ENCODE results near the gene TFR2. TPM values are rescaled to one million over a fixed set of nuclear protein-coding genes. Genes with fewer than 3 reads are reported as not detected.

The TFR2 gene
- total RNA-seq, 1 donor, result under 0.01 TPM

DNA sequence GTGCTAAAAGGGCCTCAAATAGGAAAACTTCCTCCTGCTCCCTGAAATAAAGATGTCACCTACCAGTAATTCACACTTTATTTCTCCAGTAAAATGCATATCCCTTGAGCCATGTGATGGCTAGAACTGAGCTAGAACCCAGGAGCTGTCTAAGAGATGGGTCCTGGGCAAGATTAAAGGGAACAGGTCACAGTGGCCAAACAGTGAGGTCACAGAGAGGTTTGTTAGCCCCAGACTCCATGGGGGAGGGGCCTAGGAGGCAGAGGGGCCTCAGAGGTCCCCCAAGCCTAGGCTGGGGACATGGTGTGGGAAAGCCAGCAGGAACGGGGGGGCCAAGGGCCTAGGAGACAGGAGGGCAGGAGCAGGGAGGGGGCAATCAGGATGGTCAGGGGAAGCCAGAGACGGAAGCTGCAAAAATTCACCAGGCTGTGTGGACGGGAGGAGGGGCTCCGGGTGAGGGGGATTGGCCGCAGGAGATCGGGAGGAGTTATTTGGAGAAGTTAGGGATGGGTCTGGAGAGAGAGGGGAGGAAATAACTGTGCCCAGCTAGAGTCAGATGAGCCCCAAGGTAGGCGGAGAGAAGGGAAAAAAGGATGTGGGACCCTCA is 51.9 kb downstream of the TFR2 start:
- H3K79me2 ChIP-seq (ENCODE audit: insufficient read depth, low read length), result peaks cover 14% of the 10 kb centered on the region
- TF ChIP-seq, protein P1, sequence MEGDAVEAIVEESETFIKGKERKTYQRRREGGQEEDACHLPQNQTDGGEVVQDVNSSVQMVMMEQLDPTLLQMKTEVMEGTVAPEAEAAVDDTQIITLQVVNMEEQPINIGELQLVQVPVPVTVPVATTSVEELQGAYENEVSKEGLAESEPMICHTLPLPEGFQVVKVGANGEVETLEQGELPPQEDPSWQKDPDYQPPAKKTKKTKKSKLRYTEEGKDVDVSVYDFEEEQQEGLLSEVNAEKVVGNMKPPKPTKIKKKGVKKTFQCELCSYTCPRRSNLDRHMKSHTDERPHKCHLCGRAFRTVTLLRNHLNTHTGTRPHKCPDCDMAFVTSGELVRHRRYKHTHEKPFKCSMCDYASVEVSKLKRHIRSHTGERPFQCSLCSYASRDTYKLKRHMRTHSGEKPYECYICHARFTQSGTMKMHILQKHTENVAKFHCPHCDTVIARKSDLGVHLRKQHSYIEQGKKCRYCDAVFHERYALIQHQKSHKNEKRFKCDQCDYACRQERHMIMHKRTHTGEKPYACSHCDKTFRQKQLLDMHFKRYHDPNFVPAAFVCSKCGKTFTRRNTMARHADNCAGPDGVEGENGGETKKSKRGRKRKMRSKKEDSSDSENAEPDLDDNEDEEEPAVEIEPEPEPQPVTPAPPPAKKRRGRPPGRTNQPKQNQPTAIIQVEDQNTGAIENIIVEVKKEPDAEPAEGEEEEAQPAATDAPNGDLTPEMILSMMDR (IDR thresholded peaks at IDR 0.05; ENCODE audit: extremely low read depth, low read depth, low read length), result no peak
- no peak overlapping the region for H3K27ac ChIP-seq (ENCODE audit: low read depth, low read length)
- no peak overlapping the region for H3K4me3 ChIP-seq (ENCODE audit: insufficient read depth, low read length)
- H3K4me2 ChIP-seq (ENCODE audit: insufficient read depth, low read length), result peak overlapping the region; percentile 58
- H3K4me1 ChIP-seq (ENCODE audit: insufficient read depth, low read length), result peaks cover 17% of the 10 kb centered on the region
- no peak overlapping the region for H2AFZ ChIP-seq (ENCODE audit: low read length)
- H3K36me3 ChIP-seq (ENCODE audit: insufficient read depth, low read length), result no peaks in the 10 kb centered on the region
- peak; percentile 69 for DNase-seq (ENCODE audit: insufficient read length, low spot score, missing footprints)
- H4K20me1 ChIP-seq (ENCODE audit: insufficient read depth, low read length), result peaks cover 11% of the 10 kb centered on the region
- no peaks in the 10 kb centered on the region for H3K9me3 ChIP-seq (ENCODE audit: low read depth, low read length)
- no peaks in the 10 kb centered on the region for H3K27me3 ChIP-seq (ENCODE audit: insufficient read depth, low read length)

GRCh38 chr7:100588438-100588837 is 52.9 kb downstream of the TFR2 start:
- DNase-seq (ENCODE audit: insufficient read length, low spot score, missing footprints), result peak; percentile 88
- Histone ChIP-seq H3K27me3 (ENCODE audit: insufficient read depth, low read length) (no peaks in the 10 kb centered on the region), H3K27ac (ENCODE audit: low read depth, low read length) (no peak overlapping the region), H3K4me1 (ENCODE audit: insufficient read depth, low read length) (peaks cover 25% of the 10 kb centered on the region), H3K36me3 (ENCODE audit: insufficient read depth, low read length) (no peaks in the 10 kb centered on the region), H3K79me2 (ENCODE audit: insufficient read depth, low read length) (peaks cover 22% of the 10 kb centered on the region), H4K20me1 (ENCODE audit: insufficient read depth, low read length) (peaks cover 19% of the 10 kb centered on the region), H3K4me3 (ENCODE audit: insufficient read depth, low read length) (no peak overlapping the region), H2AFZ (ENCODE audit: low read length) (no peak overlapping the region), H3K4me2 (ENCODE audit: insufficient read depth, low read length) (no peak overlapping the region), H3K9me3 (ENCODE audit: low read depth, low read length) (no peaks in the 10 kb centered on the region)
- TF ChIP-seq, protein P1 (IDR thresholded peaks at IDR 0.05; ENCODE audit: extremely low read depth, low read depth, low read length), result peak; percentile 36

GRCh38 chr7:100586266-100587025 is 54.9 kb downstream of the TFR2 start, which contains the start of gene FBXO24:
FBXO24 (plus strand) TSS chr7:100586328; CDS start chr7:100586626, 298 bp downstream.
- no peaks in the 10 kb centered on the region for H3K27me3 ChIP-seq (ENCODE audit: insufficient read depth, low read length)
- peaks cover 40% of the 10 kb centered on the region for H3K79me2 ChIP-seq (ENCODE audit: insufficient read depth, low read length)
- peak within 1 kb of the TSS; percentile 97 for H2AFZ ChIP-seq (ENCODE audit: low read length)
- peaks cover 31% of the 10 kb centered on the region for H3K4me1 ChIP-seq (ENCODE audit: insufficient read depth, low read length)
- peaks cover 13% of the 10 kb centered on the region for H3K36me3 ChIP-seq (ENCODE audit: insufficient read depth, low read length)
- peak within 1 kb of the TSS; percentile 91 for H3K4me3 ChIP-seq (ENCODE audit: insufficient read depth, low read length)
- H3K4me2 ChIP-seq (ENCODE audit: insufficient read depth, low read length), result peak within 1 kb of the TSS; percentile 100
- peak; percentile 100 for DNase-seq (ENCODE audit: insufficient read length, low spot score, missing footprints)
- H3K9me3 ChIP-seq (ENCODE audit: low read depth, low read length), result no peaks in the 10 kb centered on the region
- peaks cover 35% of the 10 kb centered on the region for H4K20me1 ChIP-seq (ENCODE audit: insufficient read depth, low read length)
- TF ChIP-seq, protein P1 (IDR thresholded peaks at IDR 0.05; ENCODE audit: extremely low read depth, low read depth, low read length), result no peak
- H3K27ac ChIP-seq (ENCODE audit: low read depth, low read length), result peak within 1 kb of the TSS; percentile 77
